ENCODE measurements around the gene DDX51.
"Not testable (repeated sequence)": the region's sequence is repeated elsewhere in the genome, so short reads cannot be mapped to it uniquely, and the experiment has no call there.

Gene DDX51

GRCh38 chr12:132117558-132117875, 26.6 kb downstream of the DDX51 start:
- no peak for DNase-seq (ENCODE audit: low read depth)

DNA sequence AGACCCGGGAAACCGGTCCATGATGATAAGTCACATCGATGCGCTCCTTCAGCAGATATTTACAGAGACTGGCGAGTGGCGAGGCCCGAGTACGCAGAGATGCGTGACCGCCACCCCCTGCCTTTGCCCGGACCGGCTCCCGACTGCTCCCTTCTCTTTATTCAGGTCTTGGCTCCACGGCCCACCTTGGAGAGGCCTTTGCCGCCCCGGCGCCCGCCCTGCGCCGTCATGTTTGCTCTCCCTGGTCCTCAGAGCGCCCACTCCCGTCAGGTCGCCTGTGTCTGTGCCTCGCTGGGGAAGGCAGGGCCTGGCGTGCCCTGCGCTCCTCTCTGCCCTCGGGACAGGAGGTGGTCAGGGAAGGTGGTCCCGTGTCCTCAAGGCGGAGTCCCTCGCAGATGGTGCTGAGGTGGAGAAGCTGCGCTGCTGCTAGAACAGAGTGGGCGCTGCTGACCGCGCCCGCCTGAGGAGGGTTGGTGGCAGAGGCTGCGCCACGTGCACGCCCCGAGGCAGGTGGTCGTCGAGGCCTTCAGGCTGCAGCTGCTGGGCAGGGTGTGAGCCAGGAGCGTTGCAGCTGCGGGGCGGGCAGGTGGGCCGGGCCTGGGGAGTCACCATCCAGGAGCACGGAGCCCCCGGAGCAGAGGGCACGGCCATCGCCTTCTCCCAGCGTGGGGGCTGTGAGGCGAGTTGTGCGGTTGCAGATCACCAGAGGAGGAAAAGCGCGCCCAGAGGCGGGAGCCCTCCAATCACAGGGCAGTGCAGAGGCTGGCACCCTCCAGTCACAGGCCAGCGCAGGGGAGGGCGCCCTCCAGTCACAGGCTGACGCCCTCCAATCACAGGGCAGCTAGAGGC, 27.2 kb downstream of the DDX51 start:
- no peak for DNase-seq (ENCODE audit: low read depth)

DNA sequence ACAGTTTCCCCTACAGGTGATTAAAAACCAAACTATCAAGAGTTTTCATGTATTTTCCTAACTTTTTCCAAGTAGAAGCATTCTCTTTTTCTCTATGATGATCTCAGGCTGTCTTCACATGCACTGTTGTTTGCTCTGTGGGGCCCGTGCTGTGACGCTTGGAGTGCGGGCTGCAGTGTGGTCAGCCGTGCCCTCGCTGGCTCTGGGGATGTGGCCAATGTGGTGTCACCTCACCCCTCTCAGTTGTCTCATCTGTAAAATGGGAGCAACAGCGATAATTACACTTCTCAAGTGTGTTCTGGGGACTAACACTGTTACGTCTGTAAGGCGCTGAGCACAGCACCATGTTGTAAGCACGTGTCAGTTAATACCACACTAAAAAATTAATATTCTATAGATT, 28.6 kb downstream of the DDX51 start:
- DNase-seq (ENCODE audit: low read depth): no peak

- DNase-seq (ENCODE audit: low read depth): no peak
These were observed 29.5 kb downstream of the DDX51 start for GRCh38 chr12:132114667-132115066.

DNA sequence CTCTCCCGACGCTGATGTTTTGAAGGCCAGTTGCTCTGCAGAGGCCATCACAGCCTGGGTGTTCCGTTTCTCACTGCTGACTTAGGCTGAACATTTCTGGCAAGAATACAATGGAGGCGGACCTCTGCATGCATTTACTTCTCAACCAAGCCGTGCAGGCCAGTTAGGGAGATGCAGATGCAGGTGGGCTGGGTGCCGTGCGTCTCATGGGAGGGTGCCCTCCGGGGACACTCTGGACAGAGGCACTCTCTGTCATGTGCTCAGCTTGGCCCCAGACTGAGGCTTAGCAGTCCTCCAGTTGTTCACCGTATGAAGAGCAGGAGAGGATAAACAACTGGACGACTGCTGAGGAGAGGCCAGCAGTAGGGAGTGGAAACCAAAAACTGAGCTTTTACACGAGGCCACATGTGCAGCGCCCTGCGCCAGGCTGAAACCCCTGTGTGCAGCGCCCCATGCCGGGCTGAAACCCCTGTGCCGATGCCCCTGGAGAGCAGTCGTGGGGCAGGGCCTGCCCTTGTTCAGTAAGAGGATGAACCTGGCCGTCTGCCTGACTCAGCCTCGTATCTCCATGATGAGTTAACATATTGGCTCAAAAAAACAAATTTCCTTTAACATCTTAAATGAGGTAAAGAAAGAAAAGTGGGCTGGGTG, 32.3 kb downstream of the DDX51 start:
- DNase-seq (ENCODE audit: low read depth): no peak

DNA sequence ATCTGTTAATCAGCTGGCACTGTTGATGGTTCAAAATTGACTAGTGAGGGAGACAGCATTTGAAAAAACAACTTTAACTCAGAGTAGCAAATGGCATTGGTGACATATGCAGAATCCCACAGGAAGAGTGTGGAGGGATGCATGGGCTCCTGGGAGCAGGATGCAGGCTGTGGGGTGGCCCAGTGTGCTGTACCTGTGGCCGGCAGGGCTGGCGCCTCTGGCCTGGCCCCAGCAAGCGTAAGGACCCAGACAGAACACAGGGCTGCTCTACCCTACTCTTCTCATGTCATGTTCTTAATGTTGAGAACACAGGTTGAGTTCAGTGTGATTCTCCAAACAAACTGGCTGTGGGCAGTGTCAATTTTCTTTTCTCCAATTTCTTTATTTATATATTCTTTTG, 33.4 kb downstream of the DDX51 start:
- DNase-seq (ENCODE audit: low read depth): no peak

DNA sequence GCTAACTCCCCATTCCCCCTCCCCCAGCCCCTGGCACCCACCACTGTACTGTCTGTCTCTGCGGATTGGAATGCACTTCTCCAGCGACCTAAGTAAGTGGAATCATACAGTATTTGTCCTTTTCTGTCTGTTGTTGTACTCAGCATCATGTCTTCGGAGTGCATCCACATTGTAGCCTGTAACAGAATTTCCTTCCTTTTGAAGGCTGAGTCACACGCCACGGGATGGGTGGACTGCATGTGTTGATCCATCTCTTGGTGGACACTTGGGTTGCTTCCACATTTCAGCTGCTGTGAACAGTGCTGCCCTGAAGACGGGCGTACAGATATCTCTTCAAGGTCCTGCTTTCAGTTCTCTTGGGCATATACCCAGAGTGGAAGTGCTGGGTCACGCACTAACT, 34.4 kb downstream of the DDX51 start:
- no peak for DNase-seq (ENCODE audit: low read depth)

- DNase-seq (ENCODE audit: low read depth): no peak
These were observed 35.8 kb downstream of the DDX51 start for GRCh38 chr12:132108211-132108832.

- no peak for DNase-seq (ENCODE audit: low read depth)
These were observed 37.2 kb downstream of the DDX51 start for GRCh38 chr12:132106921-132107320.

GRCh38 chr12:132105467-132105866, 38.7 kb downstream of the DDX51 start:
- DNase-seq (ENCODE audit: low read depth): no peak

DNA sequence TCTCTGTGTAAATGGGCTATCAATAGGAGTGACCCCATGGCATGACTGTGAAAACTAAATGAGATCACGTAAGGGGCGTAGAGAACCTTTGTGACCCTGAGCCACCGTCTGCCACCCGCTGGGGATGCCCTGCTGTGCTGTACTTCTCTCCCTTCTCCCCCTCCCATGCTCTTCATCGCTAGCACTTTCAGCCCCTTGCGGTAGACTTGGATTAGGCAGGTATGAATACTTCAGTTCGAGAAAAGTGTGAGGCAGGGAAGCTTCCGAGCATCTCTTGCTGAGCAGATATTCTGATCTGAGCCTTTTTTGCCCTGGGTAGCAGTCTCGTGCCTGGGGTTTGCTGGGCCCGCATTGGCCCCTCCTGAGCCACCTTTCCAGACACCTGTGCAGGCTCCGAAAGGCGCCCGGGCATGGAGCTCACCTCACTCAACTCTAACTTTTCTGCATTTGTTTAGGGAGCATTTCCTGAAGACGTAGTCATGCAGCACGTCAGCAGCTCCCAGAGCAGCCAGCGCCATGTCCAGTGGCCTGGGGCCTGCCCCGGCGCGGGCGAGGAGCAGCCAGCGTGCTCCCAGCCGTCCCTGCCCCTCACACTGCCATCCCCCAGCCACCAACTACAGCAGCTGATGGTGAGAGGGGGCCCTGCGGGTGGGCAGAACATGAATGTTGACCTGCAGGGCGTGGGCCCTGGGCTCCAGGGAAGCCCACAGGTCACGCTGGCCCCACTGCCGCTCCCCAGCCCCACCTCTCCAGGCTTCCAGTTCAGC, 40.4 kb downstream of the DDX51 start:
- no peak for DNase-seq (ENCODE audit: low read depth)

- not testable (repeated sequence) for DNase-seq (ENCODE audit: low read depth)
These were observed 41.0 kb downstream of the DDX51 start for GRCh38 chr12:132103072-132103471.

- DNase-seq (ENCODE audit: low read depth): no peak
These were observed 41.8 kb downstream of the DDX51 start for GRCh38 chr12:132102297-132102696.

DNA sequence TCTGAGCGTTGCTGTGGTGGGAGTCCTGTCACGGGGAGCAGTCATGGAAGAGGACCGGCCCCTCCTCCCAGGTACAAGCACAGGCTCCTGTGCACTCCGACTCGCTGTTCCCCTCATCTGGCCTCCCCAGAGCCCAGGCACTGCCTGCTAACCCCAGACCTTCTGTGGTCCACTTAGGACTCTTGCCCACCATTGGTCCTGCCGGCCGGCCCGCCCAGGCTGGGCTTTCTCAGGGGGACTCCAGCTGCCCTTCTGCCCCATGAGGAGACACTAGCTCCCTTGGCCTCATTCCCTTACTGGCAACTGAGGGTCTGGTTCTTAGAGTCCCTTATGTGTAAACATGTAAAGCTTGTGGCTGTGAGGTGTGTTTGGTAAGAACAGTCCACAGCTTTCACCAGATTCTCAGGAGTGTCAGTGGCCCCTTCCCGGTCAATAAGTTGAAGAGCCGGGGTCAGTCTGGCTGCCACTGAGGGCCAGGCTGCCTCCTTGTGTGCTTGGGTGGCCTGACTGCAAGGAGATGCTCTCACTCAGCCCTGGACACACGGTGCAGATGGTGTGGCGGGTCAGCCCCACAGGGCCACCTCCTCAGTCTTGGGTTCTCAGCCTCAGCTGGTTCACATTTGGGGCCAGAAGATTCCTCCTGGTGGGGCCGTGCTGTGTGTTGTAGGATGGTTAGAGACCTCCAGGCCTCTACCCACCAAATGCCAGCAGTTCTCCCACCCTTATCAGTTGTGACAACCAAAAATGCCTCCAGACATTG, 43.6 kb downstream of the DDX51 start:
- DNase-seq (ENCODE audit: low read depth): no peak

- no peak for DNase-seq (ENCODE audit: low read depth)
These were observed 44.4 kb downstream of the DDX51 start for GRCh38 chr12:132099739-132100138.

DNA sequence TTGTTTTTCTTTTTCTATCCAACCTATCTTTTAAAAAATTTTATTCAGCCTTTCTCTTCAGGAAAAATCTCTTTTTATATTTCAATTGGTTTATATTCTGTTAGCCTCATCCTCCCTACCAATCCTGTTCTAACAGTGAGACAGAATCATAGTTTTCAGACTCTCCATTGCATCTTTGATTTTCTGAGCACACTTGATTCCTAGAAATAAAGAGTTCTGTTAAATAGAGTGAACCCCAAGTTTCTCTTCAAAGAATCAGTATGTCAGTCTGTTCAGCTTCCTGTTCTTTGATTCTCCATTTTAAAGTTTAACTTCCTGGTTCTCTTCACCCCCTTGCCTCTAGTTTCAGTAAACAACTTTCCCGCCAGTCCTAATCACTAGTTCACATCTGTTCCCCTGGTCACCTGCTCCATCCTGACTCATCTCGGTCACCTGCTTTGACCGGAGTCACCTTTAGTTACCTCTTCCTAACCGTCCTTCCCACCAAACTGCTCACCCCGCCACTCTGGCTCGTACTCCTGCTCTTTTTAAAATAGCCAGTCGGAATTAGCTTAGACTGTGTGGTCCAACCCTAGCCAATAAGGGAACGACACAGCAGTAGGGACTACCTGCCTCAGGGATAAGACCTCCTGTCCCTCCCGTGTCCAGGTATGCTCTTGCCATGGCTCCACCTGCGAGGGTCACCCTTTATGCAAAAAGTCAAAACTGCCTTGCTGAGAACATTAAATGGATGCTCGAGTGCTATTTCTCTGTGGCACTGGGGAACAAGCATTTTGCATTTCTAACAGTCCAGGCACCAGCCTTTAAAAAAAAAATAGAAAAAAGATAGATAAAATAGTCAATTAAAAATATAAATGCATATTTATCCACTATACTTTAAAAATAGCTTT, 48.4 kb downstream of the DDX51 start:
- DNase-seq (ENCODE audit: low read depth): no peak

DNA sequence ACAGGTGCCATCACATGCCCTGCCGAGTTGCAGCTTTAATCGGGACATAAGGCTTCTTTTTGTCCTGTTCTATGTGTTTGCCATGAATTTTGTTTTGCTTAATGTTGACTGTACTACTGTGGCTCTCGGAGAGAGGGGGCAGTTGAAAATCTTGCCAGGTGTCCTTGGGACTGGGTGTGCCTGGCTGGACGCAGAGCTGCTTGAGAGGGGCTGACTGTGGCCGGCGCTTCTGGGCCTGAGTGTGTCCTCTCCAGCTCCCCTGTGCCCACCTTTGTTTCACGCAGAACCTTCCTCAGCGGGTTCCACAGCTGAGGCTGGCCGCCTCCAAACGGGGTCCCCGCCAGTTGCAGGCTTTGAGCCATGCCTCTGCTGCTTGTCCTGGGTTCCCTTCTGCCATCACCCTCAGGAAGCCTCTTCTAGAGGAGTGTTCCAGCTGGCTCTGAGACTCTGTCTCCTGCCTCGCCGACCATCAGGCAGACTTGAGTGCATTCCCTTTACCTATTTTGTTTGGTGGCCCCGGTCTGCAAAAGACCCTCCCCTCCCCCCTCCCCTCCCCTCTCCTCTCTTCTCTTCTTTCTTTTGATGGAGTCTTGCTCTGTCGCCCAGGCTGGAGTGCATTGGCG, 49.7 kb downstream of the DDX51 start:
- no peak for DNase-seq (ENCODE audit: low read depth)

- DNase-seq (ENCODE audit: low read depth): no peak
These were observed 54.7 kb downstream of the DDX51 start for GRCh38 chr12:132089407-132089910.

Measured in non-pigmented ciliary epithelial cell (primary cell).